Vagina (tissue), 2 donors: ENCODE data around the gene DOCK1.

Source experiments
- CTCF ChIP-seq, 3 experiments: fragments of 450-650 bp in 2 of 3; fragments of 200-600 bp in 1 of 3; sonication (generic) in 1 of 3; IDR thresholded peaks; one replicate each; pipeline ENCODE4 v1.5.1; 2017 to 2019; ENCODE audit warnings: antibody characterized with exemption in 3 of 3, mild to moderate bottlenecking in 2 of 3, moderate library complexity in 2 of 3
- POLR2A ChIP-seq, 2 donors: fragments of 450-650 bp; IDR thresholded peaks; one replicate each; pipeline ENCODE4 v1.6.1; 2017; ENCODE audit warnings: antibody characterized with exemption in 2 of 2, mild to moderate bottlenecking in 2 of 2, moderate library complexity in 2 of 2
- POLR2AphosphoS5 ChIP-seq, 2 donors: sonication (generic); formaldehyde crosslinking; IDR thresholded peaks; one replicate each; pipeline ENCODE4 v1.9.0; 2017; ENCODE audit warnings: antibody characterized with exemption in 2 of 2, mild to moderate bottlenecking in 2 of 2, low read depth in 1 of 2; ENCODE audit not compliant: insufficient read depth in 1 of 2

- no peak for TF ChIP-seq CTCF (IDR thresholded peaks at IDR 0.05)
- no peak for TF ChIP-seq POLR2AphosphoS5 (IDR thresholded peaks at IDR 0.05; ENCODE audit: insufficient read depth in 1 of 2, low read depth in 1 of 2)
- TF ChIP-seq POLR2A (IDR thresholded peaks at IDR 0.05): no peak
Observed at GRCh38 chr10:127014671-127015070, 109.4 kb downstream of the DOCK1 start.
